GM18498 (cell line): Measurements from ENCODE around the gene FEZF2.

ENCODE experiments used
- ATAC-seq: cut with Tn5 transposase; IDR thresholded peaks from one replicate; pipeline ENCODE4 v1.9.1; 2021; ENCODE audit warnings: mild to moderate bottlenecking, moderate library complexity; ENCODE audit not compliant: unreplicated experiment

Gene FEZF2

DNA sequence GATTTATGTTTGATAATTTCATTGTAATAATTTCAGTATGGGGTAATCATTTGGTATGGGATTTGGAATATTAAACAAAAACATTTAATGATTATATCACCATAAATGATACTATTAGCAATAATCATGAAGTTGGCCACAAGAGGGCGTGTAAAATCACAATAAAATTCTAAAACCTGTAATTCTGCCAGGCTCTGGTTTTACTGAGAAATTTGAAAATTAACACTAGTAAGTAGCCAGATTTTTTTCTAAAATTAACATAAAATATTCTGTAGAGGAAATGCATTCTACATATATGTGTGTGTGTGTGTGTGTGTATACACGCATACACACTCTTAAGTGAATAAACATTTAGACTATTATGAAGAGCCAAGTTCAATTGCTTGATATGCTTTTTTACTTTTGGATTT lies 40.5 kb downstream of the FEZF2 start:
- no peak for ATAC-seq

GRCh38 chr3:62332017-62332416 lies 41.3 kb downstream of the FEZF2 start:
- ATAC-seq: no peak

DNA sequence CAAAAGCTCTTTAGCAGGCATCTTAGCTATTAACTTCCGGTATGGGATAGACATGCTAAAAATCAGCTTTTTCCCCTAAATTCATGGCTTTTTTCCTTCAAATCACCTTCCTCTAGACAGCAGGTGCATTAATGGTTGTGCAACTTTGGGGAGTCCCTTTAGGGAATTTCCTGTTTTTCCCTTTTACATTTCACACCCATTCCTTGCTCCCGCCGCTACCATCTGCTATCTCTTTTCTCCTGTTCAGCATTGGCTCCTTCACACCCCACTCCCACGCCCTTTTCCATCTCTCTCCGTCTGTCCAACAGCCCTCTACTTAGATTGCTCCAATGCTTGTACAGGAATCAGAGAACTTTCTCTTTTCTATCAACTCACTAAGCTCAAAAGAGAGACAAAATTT lies 43.4 kb downstream of the FEZF2 start:
- ATAC-seq: no peak

DNA sequence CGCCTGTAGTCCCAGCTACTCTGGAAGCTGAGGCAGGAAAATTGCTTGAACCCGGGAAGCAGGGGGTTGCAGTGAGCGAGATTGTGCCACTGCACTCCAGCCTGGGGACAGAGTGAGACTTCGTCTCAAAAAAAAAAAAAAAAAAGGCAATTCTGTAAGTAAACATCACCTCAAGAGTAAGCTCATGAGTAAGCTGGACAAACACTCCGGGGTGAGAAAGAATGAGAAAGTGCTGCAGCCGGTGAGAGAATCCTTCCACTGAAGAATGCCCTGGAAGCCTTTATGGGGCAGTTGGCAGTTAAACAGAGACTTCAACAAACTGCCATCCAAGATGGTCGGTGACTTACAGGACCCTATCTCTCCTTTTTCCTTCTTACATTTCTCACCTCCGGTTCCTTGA lies 47.5 kb downstream of the FEZF2 start:
- no peak for ATAC-seq

DNA sequence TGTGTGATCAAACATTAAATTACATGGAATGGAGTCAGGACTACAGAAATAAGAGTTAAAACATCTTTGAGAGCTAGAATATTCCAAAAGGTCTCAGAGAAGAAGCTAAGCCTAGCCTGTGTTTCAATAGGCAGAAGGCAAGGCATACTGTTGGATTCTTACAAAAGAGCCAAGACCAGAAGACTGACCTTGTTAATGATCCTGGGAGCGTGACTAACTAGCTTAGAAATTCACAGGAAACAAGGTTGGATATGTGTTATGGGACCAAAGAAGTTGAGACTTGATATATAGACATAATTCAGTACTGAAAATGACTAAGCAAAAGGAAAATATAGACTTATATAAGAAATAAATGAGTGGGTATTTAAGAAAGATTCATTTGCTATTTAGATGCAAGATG lies 50.1 kb downstream of the FEZF2 start:
- no peak for ATAC-seq
